T-helper 1 cell (primary cell): ENCODE measurements around the gene GALNT15.

Source experiments
- DNase-seq, 5 donors: peaks; one replicate each; pipeline ENCODE4 v3.0.0-alpha.2; 2012 to 2020

The GALNT15 gene

GRCh38 chr3:16233806-16234205 lies 59.3 kb downstream of the GALNT15 start:
- DNase-seq, result no peak

- DNase-seq, result no peak
Measured at GRCh38 chr3:16234281-16234680, 59.8 kb downstream of the GALNT15 start.

- no peak for DNase-seq
Measured at GRCh38 chr3:16236030-16236639, 61.7 kb downstream of the GALNT15 start.

- DNase-seq, result no peak
Measured at GRCh38 chr3:16236856-16237393, 62.4 kb downstream of the GALNT15 start.

GRCh38 chr3:16239086-16239770 lies 64.7 kb downstream of the GALNT15 start:
- no peak for DNase-seq

- DNase-seq, result no peak
Measured at GRCh38 chr3:16239780-16240179, 65.3 kb downstream of the GALNT15 start.

GRCh38 chr3:16240229-16241023 lies 65.9 kb downstream of the GALNT15 start:
- DNase-seq, result peak in 1 of 5 donors; percentile 36

GRCh38 chr3:16241225-16241624 lies 66.7 kb downstream of the GALNT15 start:
- no peak for DNase-seq

GRCh38 chr3:16242177-16242576 lies 67.7 kb downstream of the GALNT15 start:
- no peak for DNase-seq

GRCh38 chr3:16243706-16244490 lies 69.4 kb downstream of the GALNT15 start:
- DNase-seq, result peak in 1 of 5 donors; percentile 26

GRCh38 chr3:16245609-16246008 lies 71.1 kb downstream of the GALNT15 start:
- no peak for DNase-seq

GRCh38 chr3:16247282-16248061 lies 73.0 kb downstream of the GALNT15 start:
- DNase-seq, result peak; percentile 38 to 81 (median 66)

- DNase-seq, result no peak
Measured at GRCh38 chr3:16248556-16248955, 74.1 kb downstream of the GALNT15 start.

- no peak for DNase-seq
Measured at GRCh38 chr3:16249336-16249735, 74.9 kb downstream of the GALNT15 start.

GRCh38 chr3:16249886-16250285 lies 75.4 kb downstream of the GALNT15 start:
- no peak for DNase-seq

- DNase-seq, result no peak
Measured at GRCh38 chr3:16251316-16252085, 77.0 kb downstream of the GALNT15 start.

GRCh38 chr3:16252243-16252978 lies 77.9 kb downstream of the GALNT15 start:
- DNase-seq, result no peak

GRCh38 chr3:16252988-16253387 lies 78.5 kb downstream of the GALNT15 start:
- no peak for DNase-seq

- no peak for DNase-seq
Measured at GRCh38 chr3:16253601-16254000, 79.1 kb downstream of the GALNT15 start.

GRCh38 chr3:16254916-16255315 lies 80.4 kb downstream of the GALNT15 start:
- DNase-seq, result peak in 1 of 5 donors; percentile 78
